ENCODE measurements around the gene CYP2W1.
A peak's percentile ranks its signal among the peaks of the same experiment; 100 is the strongest.

The CYP2W1 gene

DNA sequence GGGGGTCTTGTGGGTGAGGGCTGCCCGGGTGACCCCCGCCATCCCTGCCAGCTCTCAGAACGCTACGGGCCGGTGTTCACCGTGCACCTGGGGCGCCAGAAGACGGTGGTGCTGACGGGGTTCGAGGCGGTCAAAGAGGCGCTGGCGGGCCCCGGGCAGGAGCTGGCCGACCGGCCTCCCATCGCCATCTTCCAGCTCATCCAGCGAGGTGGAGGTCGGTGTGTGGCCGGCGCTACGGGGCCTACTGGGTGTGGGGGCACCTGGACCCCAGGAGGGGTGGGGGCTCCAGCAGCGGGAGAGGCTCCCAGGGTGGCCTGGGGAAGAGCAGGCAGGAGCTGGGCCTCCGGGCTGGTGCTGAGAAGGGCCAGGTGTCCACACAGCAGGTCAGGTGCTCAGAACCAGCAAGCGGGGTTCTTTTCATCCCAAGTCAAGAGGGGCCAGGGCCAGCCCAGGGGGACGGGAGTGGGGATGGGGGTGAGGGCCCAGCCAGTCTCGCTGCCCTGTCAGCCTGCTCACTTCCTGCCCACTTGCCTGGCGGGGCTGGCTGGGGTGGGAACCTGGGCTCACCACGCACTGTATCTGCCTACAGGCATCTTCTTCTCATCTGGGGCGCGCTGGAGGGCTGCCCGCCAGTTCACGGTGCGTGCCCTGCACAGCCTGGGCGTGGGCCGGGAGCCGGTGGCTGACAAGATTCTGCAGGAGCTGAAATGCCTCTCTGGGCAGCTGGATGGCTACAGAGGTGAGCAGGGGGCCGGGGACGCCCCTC is 1.6 kb downstream of the CYP2W1 start:
- no peak for DNase-seq

DNA sequence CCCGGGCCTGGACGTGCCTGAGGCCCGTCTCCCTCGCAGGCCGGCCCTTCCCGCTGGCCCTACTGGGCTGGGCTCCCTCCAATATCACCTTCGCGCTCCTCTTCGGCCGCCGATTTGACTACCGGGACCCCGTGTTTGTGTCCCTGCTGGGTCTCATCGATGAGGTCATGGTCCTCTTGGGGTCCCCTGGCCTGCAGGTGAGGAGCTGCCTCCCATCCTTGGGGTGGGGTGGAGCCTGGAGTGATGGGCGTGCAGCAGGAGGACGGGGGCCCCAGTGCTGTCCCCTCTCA is 2.1 kb downstream of the CYP2W1 start:
- no peak for DNase-seq

DNA sequence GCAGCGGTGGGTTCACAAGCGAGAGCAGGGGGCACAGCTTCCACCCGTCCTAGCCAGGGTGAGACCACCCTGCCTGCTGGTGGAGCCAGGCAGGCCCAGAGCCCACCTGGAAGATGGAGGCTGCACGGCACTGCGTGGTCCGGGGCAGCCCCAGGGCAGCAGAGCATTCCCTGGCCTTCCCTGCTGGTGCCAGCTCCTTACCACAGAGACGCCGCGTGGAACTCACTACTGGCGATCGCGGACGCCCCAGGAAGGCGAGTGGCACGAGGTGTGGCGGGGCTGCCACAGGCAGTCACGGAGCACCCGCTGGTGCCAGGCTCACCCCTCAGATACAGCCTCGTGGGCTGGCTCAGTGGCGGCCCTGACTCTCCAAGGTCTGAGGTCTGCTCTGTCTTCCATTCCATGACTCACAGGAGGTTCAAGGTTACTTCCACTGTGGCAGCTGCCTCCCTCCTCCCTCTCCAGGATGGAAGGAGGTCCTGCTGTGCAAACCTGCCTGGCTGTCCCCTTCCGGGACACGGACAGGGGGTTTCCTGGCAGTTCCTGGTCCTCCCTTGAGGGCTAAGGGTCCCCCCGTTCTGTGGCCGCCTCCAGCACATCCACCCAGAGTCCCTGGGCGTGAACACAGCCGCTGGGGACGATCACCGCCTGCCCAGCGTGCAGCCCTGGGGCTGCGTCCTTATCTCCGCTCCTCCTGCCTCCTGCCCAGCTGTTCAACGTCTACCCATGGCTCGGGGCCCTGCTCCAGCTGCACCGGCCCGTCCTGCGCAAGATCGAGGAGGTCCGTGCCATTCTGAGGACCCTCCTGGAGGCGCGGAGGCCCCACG is 3.1 kb downstream of the CYP2W1 start:
- no peak for DNase-seq

DNA sequence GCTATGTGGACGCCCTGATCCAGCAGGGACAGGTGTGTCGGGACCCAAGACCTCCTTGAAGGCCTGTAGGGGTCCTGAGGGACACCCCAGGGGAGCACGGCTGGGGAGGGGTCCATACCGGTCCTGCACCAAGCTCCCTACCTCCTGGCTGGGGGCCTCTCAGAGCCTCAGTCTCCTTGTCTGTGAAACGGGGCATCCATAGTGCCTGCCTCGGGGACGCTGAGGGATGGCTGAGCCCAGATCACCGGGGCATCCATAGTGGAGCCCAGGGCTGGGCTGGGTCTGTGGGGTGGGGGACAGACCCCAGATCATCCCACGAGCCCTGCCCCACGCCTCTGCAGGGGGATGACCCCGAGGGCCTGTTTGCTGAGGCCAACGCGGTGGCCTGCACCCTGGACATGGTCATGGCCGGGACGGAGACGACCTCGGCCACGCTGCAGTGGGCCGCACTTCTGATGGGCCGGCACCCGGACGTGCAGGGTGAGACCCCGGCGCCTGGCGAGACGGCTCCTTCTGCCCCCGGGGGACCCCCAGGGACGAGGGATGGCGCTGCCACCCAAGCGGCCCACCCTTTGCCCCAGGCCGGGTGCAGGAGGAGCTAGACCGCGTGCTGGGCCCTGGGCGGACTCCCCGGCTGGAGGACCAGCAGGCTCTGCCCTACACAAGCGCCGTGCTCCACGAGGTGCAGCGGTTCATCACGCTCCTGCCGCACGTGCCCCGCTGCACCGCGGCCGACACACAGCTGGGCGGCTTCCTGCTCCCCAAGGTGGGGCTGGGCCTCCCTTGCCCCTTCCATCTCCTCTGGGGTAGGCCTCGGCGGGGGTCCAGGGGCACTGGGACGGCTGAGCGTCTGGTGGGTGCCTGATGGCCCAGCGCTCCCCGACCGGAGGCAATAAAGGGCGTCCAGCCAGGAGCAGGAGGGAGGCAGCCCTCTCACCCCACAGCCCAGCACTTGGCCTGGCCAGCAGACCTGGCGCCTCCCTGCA is 4.1 kb downstream of the CYP2W1 start:
- DNase-seq = no peak

DNA sequence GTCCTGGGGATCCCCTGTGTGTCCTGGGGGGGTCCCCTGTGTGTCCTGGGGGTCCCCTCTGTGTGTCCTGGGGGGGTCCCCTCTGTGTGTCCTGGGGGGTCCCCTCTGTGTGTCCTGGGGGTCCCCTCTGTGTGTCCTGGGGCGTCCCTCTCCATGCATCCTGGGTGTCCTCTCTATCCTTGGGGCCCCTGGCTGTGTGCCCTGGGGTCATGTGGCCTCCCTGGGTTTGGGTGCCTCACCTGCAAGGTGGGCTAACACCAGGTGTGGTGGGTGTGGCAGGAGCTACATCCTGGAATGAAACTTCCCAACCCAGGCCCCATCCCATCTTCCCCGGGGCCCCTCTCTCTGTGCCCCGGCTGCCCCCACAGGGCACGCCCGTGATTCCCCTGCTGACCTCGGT is 4.9 kb downstream of the CYP2W1 start:
- DNase-seq = no peak

DNA sequence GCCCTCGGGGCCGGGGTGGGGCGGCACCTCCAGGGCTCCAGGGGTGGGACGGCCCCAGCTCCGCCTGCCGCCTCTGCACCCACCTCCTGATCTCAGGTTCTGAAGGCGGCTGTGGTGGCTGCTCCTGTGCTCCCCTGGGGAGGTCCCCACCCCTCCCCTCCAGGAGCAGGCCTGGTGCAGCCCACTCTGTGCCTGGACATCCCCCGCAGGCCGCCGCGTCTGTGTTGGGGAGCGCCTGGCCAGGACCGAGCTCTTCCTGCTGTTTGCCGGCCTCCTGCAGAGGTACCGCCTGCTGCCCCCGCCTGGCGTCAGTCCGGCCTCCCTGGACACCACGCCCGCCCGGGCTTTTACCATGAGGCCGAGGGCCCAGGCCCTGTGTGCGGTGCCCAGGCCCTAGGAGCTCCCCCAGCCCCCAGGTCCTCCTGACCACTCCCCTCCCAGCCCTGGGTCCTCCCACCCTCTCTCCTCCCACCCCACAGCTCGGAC is 5.5 kb downstream of the CYP2W1 start:
- DNase-seq = no peak

DNA sequence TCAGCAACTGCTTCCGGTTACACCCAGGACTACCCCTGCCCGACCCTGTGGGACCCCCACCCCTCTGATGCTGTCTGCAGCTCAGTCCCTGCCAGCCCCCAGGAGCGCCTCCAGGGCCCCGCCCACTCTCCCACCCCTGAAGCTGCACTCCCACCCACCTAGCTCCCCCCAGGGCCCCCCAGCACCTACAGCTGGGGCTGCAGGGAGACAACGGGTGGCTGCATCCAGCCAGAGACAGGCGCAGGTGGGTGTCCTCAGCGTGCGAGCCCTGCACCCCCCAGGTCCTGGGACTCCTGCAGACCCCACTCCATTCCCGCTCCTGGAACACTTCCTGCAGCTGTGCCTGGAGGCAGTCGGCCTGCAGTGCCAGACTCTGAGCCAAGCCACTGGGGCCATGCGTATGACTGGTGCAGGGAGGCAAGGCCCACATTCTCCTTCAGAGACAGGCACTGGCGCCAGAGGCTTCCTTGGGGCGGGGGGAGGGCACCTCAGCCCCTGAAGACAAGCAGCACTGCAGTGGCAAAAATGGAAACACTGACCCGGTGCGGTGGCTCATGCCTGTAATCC is 6.1 kb downstream of the CYP2W1 start:
- no peak for DNase-seq

DNA sequence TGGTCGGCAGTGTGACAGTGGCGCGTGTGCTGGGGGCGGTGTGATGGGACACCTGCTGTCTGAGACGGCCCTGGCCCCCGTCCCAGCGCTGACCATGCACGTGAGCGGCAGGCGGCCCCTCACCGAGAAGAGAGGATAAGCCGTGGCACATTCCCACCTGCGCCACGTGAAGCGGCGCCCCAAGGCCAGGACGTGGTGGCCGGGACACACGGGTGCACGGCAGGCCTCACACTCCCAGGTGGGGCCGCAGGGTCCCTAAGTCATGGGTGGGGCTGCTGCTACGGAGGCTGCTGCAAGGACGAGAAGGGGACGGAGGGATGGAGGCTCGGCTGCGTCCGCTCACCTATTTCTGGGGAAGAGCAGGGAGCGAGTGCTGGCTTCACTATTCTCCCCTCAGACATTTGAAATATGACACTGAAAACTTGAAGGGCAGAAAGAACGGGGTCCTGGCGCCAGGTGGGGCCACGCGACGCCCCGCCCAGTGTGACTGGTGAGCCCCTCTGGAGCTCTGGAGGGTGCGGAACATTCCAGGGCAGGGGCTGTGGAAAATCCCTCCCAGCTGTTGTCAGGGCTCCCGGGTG is 7.5 kb downstream of the CYP2W1 start:
- no peak for DNase-seq

DNA sequence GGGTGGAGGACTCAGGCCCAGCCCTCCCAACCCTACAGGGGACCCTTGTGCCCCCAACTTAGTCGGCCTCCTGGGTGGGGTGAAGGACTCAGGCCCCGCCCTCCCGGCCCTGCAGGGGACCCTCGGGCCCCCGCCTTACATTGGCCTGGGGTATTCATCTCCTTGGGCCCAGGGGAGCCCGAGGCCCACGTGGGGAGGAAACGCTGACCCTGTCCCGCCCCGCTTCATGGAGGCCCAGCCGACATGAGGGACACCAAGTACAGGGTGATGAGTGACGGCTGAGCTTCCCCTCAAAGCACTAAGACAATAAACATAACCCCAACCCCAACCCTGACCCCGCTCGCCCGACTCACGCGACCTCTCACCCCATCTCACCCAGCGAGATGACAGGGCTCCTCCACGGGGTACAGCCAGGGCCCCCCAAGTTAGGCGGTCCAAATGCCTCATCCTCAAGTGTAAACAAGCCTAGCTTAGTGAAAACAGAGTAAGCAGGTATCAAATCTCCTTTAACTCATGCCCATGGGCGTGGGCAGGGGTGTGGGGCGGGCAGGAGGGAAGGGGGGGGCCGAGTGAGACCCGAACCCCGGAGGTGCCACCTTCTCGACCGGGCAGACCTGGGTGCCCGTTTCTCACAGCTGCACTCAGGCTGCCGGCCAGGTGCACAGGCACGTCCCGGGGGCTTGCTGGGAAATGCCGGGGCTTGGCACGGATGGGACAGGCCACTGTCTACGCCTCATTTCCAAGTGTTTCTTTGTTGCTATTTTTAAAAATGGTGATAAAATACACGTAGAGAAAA is 8.2 kb downstream of the CYP2W1 start:
- no peak for DNase-seq

DNA sequence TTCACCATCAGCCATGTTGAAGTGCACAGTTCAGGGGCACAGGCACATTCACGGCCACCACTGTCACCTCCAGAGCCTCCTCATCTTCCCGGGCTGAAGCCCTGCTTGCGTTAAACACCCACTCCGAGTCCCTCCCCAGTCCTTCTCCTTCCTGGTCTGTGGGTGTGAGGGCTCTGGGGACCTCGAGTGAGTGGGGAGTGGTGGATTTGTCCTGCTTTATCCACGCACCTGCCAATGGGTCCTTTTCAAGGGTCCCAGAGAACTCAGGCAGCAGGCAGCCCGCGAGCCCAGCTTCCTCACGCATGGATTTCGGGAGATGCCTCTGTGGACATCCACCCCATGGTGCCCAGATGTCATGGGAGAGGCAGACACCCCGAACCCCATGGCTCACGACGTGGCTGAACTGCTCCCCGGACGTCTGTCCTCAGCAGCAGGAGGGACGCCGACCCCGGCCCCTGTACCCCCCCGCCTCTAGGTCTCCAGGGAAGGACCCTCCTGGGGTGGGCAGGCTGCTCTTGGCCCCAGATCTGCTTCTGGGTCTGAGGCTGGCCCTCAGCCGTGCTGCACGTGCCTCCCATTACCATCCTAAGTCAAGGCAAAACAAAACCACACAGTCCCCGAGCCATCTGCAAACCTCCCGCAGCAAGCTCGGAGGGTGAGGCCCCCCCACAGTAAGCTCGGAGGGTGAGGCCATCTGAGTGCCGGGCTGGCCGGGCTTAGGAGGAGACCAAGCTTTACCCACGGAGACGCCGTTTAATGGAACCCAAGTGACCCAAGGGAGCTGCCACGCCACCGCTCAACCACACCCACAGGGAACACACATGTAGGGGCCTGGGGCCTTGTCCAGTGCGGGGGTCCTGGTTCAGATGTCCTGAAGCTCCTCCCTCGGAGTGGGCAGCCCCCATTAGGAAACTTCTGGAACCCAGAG is 9.0 kb downstream of the CYP2W1 start:
- DNase-seq = no peak

DNA sequence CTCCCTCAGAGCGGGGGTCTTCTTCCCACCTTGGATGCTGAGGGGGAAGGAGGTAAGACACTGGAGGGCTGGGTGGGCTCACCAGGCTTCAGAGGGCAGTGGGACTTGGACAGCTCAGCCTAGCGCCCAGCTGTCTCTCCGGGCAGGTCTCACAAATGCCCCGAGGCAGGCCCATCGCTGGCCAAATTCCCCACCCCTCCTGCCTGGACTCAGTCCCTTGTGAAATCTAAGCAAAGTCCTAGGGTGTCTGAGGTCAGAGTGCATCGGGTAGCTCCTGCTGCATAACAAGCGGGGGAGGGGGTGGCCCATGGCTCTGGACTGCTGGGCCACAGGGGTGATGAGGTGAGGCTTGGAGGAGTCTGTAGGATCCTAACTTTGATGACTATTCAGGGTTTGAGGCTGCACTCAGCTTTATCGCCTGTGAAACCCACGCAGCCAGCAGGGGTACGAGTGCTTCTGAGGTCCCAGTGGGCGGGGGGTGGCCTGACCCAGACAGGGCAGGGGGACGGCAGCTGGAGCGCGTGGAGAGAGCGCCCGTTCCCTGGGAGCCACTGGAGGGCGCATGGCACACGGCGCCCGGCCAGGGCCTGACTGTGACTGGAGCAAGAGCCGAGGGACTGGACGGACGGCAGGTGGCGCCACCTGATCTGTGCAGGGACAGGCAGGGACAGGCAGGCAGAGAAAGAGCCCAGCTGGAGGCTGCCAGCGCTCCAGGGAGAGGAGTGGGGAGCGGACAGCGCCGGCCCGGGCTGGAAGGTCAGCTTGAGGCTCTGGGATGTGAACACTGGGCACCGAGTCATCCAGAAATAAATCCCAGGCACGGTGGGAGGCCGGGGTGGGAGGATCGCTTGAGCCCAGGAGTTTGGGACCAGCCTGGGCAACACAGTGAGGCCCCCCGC is 10.0 kb downstream of the CYP2W1 start:
- DNase-seq = peak; percentile 96

DNA sequence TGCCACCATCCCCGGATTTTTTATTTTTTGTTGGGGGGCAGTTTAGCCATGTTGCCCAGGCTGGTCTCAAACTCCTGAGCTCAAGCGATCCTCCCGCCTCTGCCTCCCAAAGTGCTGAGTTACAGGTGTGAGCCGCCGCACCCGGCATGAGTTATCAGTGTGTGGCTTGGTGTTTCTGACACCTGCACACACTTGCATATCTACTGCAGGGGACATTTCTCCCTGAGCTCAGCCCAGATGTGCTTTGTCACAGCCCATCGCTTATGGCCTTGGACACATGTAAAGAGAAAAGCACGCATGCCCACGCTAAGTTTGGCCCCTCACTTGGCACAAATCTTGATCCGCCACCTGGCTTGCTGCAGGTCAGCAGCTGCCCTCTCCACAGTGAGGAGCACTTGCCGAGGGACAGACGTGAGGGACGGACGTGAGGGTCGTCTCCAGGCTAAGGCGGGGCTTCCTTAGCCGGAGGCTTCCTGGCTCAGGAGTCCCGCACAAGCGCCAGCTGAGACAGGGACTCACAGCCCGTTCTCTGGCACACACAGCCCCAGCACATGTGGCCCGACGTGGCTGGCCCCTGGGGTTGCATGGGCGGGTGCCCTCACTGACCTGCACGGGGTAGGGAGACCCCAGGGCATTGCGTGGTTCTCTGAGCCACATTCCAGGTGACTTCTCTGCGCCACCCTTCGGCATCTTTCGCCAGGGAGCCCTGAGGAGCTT is 11.8 kb downstream of the CYP2W1 start:
- no peak for DNase-seq

DNA sequence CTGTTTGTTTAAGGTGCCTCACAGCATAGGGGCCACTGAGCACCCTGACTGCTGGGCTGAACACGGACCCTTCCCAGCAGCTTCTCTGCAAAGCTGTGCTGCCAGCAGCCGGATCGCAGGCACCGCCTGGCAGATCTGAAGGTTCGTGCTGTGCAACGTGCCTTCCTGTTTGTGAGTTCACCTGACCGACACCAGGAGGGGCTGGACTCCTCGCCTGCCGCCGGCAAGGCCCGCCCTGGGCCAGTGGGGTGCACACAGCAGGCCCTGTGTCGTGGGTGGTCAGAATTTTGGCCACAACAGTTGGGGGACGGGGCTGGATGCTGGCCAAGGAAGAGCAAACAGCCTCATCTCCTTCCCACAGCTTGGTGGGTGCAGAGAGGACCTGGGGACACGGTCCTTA is 12.6 kb downstream of the CYP2W1 start:
- DNase-seq = no peak

DNA sequence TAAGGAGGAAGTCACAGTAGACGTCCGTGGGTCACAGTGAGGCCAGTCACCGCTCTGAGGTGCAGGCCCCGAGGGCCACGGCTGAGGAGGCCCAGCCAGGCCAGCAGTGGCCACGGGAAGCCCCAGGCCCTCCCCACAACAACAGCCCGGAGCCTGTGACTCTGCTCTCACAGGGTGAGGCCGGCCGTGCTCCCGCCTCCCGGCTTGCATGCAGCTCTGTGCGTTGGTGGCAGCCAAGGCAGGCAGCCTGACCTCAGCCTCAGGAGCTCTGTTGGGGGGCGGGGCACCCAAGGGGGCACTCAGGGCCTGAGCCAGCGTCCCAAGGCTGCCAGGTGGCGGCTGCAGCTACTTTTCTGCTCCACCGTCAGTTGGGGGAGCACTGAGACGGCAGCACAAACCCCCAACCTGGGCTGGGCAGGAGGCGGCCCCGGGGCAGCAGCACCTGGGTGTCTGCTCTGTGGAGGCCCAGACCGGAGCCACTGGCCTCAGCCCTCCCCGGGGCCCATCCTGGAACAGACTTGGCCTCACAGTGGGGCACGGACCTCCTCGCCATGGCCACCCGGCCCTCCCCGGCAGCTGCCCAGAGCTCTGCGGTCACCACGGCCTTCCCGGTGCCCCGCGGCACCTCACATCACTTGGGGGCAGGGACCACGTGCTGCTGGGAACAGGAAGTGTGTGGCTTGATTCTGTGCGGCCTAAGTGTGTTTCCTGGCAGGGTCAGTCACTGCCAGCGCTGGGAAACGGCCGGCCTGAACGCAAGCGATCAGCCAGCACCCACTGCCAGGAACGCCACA is 13.3 kb downstream of the CYP2W1 start:
- DNase-seq = no peak

DNA sequence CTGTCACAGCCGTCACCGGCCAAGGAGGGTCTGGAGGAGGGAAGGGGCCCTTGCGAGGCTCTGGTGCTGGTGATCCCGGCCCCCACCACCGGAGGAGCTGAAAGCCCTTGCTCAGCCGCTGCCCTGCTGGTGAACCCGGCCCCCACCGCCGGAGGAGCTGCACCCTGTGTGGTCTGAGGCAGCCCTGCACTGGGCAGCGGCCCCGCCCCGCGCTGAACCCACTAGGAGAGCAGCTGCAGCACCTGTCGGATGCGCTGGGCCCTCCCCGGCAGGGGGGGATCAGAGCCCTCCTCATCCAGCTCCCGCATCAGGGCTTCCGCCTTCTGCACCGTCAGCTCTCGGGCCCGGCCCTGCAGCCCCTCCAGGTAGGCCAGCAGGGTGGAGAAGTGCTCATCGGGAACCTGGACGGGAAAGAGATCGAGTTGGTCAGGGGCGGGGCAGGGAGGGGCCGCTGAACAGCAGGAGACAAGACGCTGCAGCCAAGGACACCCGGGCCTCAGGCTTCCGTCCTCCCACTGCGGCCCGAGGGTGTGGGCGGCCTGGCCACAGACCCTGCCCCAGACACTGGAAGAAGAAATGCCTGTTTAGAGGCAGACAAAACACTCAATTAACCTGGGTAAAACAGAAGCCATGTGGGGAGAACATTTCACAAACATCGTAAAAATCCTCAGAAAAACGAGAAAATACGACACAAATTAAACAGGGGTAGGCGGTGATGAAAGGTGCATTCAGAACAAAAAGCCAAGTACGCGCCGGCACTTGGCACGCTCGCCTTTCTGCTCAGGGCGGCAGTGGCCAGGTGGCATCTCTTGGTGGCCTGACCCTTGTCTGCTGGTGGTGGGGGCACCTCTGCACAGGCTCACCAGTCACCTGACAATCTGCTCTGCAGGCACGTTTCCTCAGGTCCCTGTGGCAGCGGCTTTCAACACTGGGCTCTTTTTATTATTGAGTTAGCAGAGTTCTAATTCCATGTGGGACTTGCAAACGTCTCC is 14.7 kb downstream of the CYP2W1 start:
- DNase-seq = no peak

DNA sequence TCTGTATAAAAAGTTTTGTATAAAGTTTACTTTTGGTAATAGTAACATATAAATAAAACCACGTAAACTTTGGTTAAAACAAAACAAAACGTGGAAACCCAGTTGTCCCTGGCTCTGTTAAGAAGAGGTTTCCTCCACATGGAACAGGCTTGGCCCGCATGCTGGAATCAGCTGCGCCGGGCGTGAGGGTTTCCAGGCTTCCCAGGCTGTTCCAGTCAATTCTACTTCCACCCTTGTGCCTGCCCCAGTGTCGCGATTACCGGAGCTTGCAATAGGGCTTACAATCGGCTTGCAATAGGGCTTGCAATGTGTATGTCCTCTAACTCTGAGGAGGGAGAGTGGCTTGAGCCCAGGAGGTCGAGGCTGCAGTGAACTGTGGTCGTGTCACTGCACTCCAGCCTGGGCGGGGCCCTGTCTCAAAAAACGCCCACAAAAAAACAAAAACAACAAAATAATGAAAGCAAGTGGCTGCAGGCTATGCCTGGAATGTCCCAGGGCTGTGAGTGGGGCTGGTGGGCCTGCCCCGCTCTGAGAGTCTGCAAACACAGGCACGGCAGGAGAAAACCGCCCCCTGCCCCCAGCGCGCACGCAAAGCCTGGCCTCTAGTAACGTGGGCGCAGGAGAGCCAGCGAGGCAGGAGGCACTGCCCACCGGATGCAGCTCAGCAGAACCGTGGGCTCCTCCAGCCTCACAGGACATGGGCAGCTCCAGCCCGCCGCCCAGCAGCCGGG is 16.3 kb downstream of the CYP2W1 start:
- no peak for DNase-seq
